ENCODE results near the gene AFF3.

GRCh38 chr2:99663641-99664040, 478.7 kb downstream of the AFF3 start:
- TF ChIP-seq CTCF (IDR thresholded peaks at IDR 0.05), result no peak
- TF ChIP-seq POLR2A (IDR thresholded peaks at IDR 0.05), result no peak

Data from lower leg skin (tissue), 3 donors.